ENCODE measurements around the gene TMEFF1.
"Not testable (repeated sequence)": the region's sequence is repeated elsewhere in the genome, so short reads cannot be mapped to it uniquely, and the experiment has no call there.

Gene TMEFF1, protein sequence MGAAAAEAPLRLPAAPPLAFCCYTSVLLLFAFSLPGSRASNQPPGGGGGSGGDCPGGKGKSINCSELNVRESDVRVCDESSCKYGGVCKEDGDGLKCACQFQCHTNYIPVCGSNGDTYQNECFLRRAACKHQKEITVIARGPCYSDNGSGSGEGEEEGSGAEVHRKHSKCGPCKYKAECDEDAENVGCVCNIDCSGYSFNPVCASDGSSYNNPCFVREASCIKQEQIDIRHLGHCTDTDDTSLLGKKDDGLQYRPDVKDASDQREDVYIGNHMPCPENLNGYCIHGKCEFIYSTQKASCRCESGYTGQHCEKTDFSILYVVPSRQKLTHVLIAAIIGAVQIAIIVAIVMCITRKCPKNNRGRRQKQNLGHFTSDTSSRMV

DNA sequence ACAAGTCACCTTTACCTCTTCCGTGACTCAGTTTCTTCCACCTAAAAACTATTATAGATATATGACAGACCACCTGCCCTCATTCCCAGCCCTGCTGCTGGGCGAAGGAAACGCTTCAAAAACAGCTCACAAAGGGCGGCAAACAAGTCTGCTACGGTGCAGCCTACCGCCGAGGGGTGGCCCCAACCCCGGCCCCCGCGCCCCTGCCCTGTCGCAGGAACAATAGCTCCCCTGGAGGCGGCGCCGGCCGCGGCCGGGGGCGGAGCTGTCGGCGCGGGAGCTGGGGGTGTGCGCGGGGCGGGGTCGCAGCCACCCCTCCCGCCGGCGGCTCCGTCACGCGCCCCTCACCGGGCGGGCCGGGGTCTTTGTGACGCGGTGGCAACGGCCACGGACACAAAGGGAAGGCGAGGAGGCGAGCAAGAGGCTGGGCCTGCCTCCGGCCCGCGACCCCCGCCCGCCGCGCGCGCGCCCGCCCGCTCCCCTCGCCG, at the start of gene TMEFF1:
Gene TMEFF1 (plus strand): TSS at position 362 of the 488 bp plus-strand sequence. CDS start 396 bp downstream, outside the sequence.
- DNase-seq, result no peak

DNA sequence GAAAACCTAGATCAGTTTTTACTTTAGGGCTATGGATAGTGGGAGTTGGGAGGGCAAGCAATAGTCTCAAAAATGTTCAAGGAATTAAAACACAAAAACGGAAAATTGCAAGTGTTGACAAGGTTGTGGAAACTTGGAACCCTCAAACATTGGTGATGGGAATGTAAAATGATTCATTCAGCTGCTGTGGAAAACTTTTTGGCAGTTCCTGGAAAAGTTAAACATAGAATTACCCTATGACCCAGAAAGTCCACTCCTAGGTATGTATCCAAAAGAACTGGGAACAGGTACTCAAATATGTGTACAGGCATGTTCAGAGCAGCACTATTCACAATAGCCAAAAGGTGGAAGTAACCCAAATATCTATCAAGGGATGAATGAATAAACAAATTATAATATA, 47.2 kb upstream of the TMEFF1 start:
- no peak for DNase-seq

GRCh38 chr9:100426189-100426529, 46.8 kb upstream of the TMEFF1 start:
- DNase-seq, result no peak

GRCh38 chr9:100426530-100427365, 46.2 kb upstream of the TMEFF1 start, which contains the start of gene MSANTD3:
Gene MSANTD3 (plus strand): TSS chr9:100427143. CDS start chr9:100441939, 14,796 bp downstream.
- DNase-seq, result no peak

DNA sequence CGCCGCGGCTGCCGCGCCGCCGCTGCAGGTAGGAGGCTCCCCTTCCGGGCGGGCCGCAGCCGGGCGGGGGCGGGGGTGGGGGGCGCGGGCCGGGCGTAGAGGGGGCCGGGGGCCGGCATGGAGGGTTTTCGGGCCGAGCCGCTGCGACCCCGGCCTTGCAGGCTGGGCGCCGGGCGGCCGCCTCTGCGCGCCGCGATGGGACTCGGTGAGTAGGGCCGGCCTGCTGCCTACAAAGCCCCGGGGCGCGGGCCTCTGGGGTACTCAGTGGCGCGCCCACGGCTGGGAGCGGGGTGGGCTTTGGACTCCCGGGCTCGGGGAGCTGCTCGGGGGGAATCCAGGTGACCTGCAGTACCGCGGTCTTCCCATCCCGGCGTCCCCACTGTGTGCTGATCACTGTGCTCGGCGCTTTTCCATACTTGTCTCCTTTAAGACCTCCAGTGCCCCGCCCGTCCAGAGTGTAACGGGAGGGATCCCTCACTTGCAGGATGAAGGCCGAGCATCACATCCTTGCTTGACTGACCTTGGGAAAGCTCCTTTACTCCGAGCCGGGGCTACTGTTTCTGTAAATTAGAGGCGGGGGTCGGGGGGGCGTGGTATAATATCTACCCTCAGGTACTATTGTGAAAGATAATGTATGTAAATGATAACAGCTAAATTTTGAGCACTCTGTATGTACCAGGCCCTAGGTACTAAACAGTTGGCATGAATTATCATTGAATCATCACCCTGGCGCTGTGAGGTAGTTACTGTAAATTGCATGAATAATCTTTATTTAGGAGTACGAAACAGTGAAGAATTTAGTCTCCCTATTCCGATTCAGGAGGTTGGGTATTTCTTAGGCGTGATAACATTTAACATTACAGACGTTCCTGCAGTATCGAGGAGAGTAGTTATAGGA, 45.3 kb upstream of the TMEFF1 start:
- DNase-seq, result no peak

GRCh38 chr9:100428871-100429654, 43.9 kb upstream of the TMEFF1 start:
- no peak for DNase-seq

DNA sequence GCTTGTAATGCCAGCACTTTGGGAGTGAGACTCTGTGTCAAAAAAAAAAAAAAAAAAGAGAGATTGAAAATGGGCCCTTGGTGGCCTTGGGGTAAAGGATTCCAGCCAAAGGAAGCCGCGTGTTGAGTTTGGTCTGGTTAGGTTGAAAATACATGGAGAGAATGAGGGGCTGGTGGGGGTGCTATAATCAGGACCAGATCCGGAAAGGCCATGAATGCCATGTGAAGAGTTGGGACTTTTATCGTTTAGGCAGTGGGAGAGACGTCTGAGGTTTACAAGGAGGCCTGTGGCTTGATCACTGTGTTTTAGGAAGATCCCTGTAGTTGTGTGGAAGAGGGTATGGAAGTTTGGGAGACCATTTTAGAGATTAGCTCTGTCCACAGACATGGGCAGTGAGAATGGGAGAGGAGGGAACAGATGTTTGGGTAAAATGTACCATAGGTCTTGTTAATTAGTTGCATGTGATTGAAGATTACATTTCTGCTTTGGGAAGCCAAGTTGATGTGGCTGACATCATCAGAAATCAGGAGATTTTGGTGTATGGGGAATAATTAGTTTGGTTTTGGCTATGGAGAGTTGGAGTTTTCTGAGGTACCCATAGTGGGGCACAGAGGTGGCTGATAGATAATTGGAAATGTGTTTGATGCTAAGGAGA, 42.5 kb upstream of the TMEFF1 start:
- no peak for DNase-seq

- no peak for DNase-seq
Measured at GRCh38 chr9:100431886-100432285, 41.1 kb upstream of the TMEFF1 start.

DNA sequence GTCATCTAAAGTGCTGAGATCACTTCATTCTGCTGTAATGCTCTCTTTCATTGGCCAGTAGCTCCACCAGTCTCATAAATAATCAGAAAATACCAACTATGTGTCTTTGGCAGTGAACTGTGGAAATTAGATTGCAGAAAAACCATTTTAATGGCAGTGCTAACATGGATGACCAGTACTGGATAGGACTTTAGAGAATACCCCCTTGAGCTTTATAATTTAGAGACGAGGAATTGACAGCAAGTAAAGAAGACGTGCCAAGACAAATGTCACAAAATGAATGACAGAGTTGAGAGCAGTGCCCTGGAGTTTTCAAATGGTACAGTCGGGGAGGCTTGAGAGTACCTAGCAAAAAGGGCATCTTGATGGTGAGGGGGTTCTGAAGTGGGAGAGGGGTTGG, 40.2 kb upstream of the TMEFF1 start:
- no peak for DNase-seq

- DNase-seq, result no peak
Measured at GRCh38 chr9:100436571-100436970, 36.4 kb upstream of the TMEFF1 start.

GRCh38 chr9:100437860-100438805, 34.8 kb upstream of the TMEFF1 start:
- DNase-seq, result peak; percentile 53

- no peak for DNase-seq
Measured at GRCh38 chr9:100440071-100440470, 32.9 kb upstream of the TMEFF1 start.

DNA sequence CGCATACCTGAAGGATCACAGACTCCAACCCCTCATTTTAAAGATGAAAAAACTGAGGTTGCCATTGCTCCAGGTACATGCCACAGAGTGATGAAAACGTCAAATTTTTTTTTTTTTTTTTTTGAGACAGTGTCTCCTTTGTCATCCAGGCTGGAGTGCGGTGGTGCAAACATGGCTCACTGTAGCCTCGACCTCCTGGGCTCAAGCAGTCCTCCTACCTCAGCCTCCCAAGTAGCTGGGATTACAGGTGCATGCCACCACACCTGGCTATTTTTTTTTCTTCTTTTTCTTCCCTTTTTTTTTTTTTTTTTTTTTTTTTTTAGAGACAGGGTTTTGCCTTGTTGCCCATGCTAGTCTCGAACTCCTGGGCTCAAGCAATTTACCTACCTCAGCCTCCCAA, 32.5 kb upstream of the TMEFF1 start:
- DNase-seq, result not testable (repeated sequence)

DNA sequence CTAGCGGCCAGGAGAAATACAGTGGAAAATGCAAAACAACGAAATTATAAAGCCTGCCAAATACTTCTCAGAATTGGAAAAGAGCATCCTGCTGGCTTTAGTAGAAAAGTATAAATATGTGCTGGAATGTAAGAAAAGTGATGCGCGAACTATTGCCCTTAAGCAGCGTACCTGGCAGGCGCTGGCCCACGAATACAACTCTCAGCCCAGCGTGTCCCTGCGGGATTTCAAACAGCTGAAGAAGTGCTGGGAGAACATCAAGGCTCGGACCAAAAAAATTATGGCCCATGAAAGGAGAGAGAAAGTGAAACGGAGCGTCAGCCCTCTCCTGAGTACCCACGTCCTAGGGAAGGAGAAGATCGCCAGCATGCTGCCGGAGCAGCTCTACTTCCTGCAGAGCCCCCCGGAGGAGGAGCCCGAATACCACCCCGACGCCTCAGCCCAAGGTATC, 31.0 kb upstream of the TMEFF1 start:
- no peak for DNase-seq

DNA sequence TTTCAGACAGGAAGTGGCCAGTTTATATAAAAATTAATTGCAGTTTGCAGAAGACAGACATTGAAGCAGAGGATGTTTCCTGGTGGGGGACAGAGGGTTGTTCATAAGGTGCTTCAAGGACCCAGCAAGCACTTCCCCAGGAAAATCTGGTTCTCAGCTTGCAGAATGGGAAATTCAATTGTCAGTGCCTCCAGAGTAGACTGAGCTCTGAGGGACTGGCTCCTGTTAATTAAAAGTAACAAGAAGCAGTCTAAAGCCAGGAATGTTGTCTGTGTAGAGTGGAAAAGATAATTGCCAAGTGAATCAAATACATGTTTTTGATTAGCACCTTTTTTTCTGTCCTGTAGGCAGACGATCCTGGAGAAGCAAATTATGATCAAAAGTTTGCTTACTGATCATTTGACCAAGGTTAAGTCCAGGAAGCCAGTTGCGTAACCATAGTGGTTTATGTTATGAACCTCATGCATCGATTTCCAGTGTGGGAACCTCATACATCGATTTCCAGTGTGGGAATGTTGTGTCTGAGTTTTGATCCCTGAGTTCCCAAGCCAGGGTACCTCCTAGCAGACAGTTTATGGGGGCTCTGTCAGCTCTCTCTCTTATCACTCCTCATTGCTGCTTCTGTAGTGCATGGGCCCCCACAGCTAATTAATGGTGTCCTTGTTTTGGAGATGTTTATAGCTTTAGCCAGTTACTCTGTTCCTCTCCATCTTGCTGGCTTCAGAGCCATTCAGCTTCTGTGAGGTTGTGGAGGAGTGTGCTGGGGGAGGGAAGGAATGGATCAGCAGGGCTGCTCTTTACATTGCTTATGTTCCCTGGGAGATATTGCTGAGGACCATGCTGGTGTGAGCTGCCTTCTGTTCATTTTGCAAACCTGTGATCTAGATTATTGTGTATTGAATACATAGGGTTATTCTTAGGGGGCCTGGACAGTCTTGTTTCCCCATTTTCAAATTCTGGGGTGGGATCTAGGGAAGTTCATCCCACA, 28.9 kb upstream of the TMEFF1 start:
- DNase-seq, result no peak

DNA sequence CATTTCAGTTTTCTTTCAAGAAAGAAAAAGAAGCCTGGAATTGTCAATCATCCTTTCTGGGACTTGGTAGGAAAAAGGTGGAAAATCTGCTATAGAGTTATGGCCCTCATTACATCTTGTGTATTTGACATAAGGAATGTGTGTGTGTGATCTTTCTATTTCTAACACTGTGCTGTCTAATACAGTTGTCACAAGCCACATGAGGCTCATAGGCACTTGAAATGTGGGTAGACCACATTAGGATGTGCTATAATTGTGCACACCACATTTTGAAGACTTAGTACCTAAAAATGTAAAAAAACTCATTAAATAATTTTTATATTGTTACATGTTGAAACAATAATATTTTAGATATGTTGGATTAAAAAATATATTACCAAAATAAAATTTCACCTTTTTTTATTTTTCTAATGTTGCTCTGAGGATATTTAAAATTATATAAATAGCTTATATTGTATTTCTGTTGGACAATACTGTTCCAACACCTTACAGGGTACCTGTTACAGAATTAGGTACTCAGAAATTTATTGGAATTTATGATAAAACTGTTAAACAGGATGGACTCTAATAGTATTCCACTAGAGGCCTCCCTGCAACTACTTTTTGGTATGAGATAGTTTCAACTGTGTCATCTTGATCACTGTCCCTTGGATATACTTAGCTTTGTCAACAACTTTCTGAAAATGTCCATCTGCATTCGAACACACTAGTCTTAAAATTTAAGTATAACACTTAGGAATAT, 27.6 kb upstream of the TMEFF1 start:
- DNase-seq, result no peak

DNA sequence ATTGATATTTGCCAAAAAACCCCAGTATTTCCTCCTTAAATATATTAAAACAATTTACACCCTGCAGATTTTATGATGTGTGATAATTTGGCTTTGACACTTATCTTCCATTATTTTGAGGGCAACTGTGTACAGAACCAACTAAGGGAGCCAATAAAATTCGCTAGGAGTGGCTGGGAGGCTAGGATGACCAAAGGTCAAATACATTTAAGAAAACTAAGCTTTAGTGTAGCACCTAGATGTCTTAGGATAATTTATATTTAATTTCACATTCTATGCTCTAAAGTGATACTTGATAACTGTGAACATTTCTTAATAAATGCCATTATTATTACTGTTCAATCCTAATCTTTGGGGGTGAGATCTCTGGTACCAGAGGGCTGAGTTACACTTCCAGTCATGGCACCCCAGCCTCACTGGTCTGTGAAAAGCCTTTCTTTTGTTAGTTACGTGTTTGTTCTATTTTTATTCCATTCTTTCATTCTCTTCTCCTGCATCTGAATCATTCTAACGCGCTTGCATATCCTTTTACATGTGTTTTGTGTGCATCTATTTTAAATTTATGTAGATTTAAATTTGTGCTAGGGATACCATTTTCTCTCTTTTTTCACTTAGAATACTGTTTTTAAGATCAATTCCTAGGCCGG, 26.9 kb upstream of the TMEFF1 start:
- no peak for DNase-seq

DNA sequence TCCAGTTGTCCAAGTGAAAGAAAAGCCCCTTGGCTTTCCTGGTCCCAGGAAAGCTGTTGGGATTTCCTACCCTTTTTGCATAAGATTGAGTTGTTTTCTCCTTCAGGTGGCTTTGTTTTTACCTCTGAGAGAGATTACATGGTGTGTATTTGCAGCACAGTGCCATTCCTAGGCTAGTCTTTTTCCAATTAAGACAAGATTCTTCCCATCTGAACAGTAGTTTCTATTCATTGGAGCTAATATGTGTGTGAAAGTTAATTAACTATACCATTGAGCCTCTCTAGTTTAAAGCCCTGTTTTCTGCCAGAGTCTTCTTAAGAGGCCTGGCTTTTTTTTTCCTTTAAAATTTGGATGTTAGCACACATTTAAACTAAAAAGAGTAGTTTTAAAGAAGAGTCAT, 25.9 kb upstream of the TMEFF1 start:
- DNase-seq, result no peak

All from NCI-H2029 treated with DMSO at 0.1 percent for 48 hours (cell line).